GM12875 (cell line): Measurements from ENCODE around the gene JPH2.

Experiments used
- H3K4me3 ChIP-seq: one replicate; pipeline ENCODE4 v1.5.1; 2011; ENCODE audit warnings: low read depth, low read length, control low read depth
- TF ChIP-seq, protein P1 (sequence below): IDR thresholded peaks from 2 replicates; pipeline ENCODE4 v1.5.1; 2011; ENCODE audit warnings: low read depth, mild to moderate bottlenecking, control low read depth, inconsistent platforms, low read length, moderate library complexity, borderline replicate concordance; ENCODE audit not compliant: insufficient read depth

The JPH2 gene

DNA sequence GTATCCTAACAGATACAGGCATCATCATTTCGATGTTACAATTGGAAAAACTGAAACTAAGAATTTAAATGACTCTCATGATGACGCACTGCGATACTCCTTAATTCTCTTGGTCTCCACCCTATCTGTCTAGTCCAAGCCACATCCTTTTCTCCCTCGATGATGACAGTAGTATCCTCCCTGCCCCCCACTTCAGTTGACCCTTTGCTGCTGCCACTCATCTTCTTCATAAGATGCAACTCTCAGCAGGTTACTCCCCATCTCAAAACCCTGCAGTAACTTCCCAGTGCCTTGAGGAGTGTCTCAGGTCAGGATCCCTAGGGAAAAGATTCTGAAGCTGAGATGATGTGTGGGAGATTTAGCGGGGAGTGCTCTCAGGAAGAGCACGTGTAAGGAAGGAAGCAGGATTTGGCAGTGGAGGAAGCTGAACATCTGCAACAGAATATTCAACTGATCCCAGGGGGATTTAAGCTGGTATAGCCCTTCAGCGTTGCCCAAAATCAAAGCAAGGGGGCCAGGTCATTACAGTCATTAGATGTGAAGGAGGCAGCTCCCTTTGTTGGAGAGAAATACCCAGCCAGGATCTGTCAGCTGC lies 16.1 kb downstream of the JPH2 start:
- TF ChIP-seq, protein P1, sequence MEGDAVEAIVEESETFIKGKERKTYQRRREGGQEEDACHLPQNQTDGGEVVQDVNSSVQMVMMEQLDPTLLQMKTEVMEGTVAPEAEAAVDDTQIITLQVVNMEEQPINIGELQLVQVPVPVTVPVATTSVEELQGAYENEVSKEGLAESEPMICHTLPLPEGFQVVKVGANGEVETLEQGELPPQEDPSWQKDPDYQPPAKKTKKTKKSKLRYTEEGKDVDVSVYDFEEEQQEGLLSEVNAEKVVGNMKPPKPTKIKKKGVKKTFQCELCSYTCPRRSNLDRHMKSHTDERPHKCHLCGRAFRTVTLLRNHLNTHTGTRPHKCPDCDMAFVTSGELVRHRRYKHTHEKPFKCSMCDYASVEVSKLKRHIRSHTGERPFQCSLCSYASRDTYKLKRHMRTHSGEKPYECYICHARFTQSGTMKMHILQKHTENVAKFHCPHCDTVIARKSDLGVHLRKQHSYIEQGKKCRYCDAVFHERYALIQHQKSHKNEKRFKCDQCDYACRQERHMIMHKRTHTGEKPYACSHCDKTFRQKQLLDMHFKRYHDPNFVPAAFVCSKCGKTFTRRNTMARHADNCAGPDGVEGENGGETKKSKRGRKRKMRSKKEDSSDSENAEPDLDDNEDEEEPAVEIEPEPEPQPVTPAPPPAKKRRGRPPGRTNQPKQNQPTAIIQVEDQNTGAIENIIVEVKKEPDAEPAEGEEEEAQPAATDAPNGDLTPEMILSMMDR, result no peak
- H3K4me3 ChIP-seq, result no peak overlapping the region

DNA sequence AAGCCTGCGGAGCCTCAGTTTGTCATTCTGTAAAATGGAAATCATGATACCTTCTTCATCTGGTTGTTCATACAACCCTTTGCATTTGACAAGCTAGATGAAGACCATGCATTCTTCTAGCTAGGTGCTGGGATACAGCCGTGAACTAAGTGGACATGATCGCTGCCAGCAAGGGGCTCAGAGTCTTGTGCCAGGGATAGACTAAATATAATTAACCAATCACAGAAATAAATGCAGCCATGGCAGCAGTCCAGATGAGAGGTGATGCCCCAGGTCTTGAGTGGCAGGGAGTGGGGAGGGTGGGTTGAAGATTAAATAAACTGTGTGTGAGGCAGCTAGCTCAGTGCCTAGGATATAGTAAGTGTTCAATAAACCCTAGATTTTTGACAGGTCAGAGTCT lies 19.3 kb downstream of the JPH2 start:
- H3K4me3 ChIP-seq, result no peak overlapping the region
- TF ChIP-seq, protein P1, result no peak

DNA sequence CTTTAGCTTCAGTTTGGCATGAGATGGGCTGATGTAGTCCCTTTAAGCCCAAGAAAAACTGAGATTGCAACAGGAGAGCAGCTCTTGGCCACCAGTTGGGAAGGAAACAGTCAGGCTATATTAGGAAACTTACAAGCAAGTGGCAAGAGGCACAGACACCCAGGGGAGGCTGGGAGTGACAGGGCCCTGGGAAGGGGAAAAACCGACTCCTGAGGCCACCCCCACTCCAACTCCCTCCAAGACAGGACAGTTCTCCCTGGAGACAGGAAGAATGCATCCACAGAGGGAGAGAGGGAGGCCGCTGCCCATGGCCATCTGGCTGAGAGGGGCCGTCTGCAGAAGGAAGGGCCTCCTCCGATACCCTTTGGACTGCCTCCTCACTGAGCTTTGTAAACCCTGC lies 20.5 kb downstream of the JPH2 start:
- TF ChIP-seq, protein P1, result no peak
- H3K4me3 ChIP-seq, result no peak overlapping the region

DNA sequence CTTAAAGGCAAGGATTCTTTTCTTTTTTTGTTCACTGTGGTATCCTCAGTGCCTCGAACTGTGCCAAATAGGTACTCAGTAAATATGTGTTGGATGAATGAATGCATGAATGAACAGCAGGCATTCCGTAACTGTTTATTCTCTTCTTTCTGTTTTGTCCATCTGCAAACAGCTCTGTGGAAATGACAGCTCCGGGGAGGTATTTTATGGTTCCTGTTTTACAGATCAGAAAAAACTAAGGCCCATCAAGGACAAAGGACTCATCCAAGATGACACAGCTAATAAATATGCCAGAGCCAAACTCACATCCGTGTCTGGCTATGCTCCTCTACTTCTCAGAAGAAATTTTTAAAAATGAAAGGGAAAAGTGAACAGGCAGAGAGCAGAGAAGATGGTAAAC lies 21.0 kb downstream of the JPH2 start:
- H3K4me3 ChIP-seq, result no peak overlapping the region
- TF ChIP-seq, protein P1, result no peak

DNA sequence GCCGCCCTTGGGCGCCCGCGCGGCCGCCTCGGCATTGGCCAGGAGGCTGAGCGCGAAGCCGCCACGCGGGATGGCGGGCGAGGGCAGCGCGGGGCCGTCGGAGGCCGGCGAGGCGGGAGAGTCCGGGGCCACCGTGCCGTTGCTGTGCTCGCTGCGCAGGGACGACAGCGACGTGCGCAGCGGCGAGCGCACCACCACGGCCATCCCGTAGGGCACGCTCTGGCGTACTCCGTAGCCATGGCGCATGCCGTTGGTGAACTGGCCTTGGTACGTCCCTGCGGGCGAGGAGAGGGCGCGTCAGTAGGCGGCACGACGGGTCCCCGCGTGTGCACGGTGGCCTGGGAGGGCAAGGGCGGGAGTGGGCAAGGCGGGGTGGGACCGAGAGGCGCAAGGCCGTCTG lies 26.9 kb downstream of the JPH2 start:
- TF ChIP-seq, protein P1, result no peak
- no peak overlapping the region for H3K4me3 ChIP-seq

DNA sequence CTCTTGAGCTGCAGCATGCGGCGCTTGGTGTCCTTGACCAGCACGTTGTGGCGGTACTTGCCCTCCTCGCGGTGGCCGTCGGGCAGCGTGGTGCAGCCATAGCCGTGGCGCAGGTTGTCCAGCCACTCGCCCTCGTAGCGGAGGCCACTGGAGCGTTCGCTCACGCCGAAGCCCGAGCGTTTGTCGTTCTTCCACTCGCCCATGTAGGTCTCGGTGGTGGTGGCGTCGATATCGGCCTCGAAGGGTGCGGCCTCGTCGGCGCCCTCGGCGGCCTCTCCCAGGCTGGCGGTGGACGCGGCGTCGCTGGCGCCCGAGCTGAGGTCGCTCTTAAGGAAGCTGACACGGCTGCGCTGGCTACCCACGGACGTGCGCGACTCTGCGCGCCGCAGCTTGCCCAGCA lies 27.3 kb downstream of the JPH2 start:
- TF ChIP-seq, protein P1, result no peak
- H3K4me3 ChIP-seq, result no peak overlapping the region

DNA sequence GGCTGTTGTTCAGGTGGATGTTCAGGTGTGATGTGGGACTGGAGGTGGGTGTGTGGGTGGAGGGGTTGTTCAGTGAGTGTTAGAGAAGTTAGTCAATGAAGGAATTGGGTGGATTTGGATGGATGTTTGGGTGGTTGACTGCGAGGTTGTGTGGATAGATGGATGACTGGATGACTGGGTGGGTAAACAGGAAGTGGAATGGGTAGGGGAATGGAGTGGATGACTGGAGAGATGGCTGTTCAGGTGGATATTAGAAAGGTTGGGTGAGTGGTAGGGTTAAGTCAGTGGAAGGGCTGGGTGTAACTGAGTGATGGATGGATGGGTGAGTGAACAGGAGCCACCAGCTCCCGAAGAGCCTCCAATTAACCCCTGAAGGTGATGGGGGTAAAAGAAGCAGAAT lies 27.9 kb downstream of the JPH2 start:
- TF ChIP-seq, protein P1, result no peak
- no peak overlapping the region for H3K4me3 ChIP-seq
